Activated T-cell treated with anti-CD3 and anti-CD28 coated beads, Interleukin-2, amount 50 U/mL, for 1 hour (primary cell): ENCODE data around the gene CUX1.

Source experiments
- DNase-seq: peaks from one replicate; pipeline ENCODE4 v3.0.0-alpha.2; 2020

CUX1 gene

GRCh38 chr7:102232611-102233286, 415.3 kb downstream of the CUX1 start:
- no peak for DNase-seq

- DNase-seq = no peak
These were observed 416.7 kb downstream of the CUX1 start for GRCh38 chr7:102234131-102234530.

- DNase-seq = no peak
These were observed 417.6 kb downstream of the CUX1 start for GRCh38 chr7:102234801-102235550.

- DNase-seq = no peak
These were observed 418.7 kb downstream of the CUX1 start for GRCh38 chr7:102236102-102236501.

- peak; percentile 40 for DNase-seq
These were observed 419.3 kb downstream of the CUX1 start for GRCh38 chr7:102236592-102237287.

GRCh38 chr7:102239206-102239820, 421.9 kb downstream of the CUX1 start:
- DNase-seq = no peak

- DNase-seq = no peak
These were observed 424.0 kb downstream of the CUX1 start for GRCh38 chr7:102241431-102241830.

- no peak for DNase-seq
These were observed 427.2 kb downstream of the CUX1 start for GRCh38 chr7:102244601-102245000.

- no peak for DNase-seq
These were observed 430.6 kb downstream of the CUX1 start for GRCh38 chr7:102248081-102248455.

- no peak for DNase-seq
These were observed 431.3 kb downstream of the CUX1 start for GRCh38 chr7:102248456-102249395.

- no peak for DNase-seq
These were observed 434.3 kb downstream of the CUX1 start for GRCh38 chr7:102251531-102252365.

GRCh38 chr7:102252366-102252982, 435.0 kb downstream of the CUX1 start:
- DNase-seq = no peak

- DNase-seq = no peak
These were observed 435.9 kb downstream of the CUX1 start for GRCh38 chr7:102253066-102253972.

- DNase-seq = no peak
These were observed 436.5 kb downstream of the CUX1 start for GRCh38 chr7:102253973-102254370.

- no peak for DNase-seq
These were observed 437.1 kb downstream of the CUX1 start for GRCh38 chr7:102254521-102254920.

GRCh38 chr7:102255501-102255900, 438.1 kb downstream of the CUX1 start:
- no peak for DNase-seq

- DNase-seq = no peak
These were observed 438.5 kb downstream of the CUX1 start for GRCh38 chr7:102255916-102256315.

- no peak for DNase-seq
These were observed 440.8 kb downstream of the CUX1 start for GRCh38 chr7:102258073-102258748.

GRCh38 chr7:102258749-102259107, 441.3 kb downstream of the CUX1 start:
- no peak for DNase-seq
